Neural crest cell (in vitro differentiated cells): ENCODE measurements around the gene NAGA. TPM values are rescaled to one million over a fixed set of nuclear protein-coding genes. Genes with fewer than 3 reads are reported as not detected.

ENCODE experiments used
- DNase-seq: peaks from one replicate; pipeline ENCODE4 v3.0.0; 2021; ENCODE audit warnings: low read depth, mixed read lengths, low spot score
- H3K27ac Mint-ChIP-seq: one replicate; pipeline ENCODE4 v1.8.0; 2021; ENCODE audit warnings: mild to moderate bottlenecking, mixed read lengths; ENCODE audit not compliant: unreplicated experiment
- H3K27me3 Mint-ChIP-seq: 2 replicates; pipeline ENCODE4 v1.8.0; 2021; ENCODE audit warnings: low read depth, mild to moderate bottlenecking, mixed read lengths
- H3K36me3 Mint-ChIP-seq: 2 replicates; pipeline ENCODE4 v1.8.0; 2021; ENCODE audit warnings: low read depth, mild to moderate bottlenecking, mixed read lengths
- H3K4me1 Mint-ChIP-seq: 2 replicates; pipeline ENCODE4 v1.8.0; 2021; ENCODE audit warnings: mixed read lengths
- H3K4me3 Mint-ChIP-seq: one replicate; pipeline ENCODE4 v1.8.0; 2021; ENCODE audit warnings: mild to moderate bottlenecking, mixed read lengths
- H3K9me3 Mint-ChIP-seq: 2 replicates; pipeline ENCODE4 v1.8.0; 2021; ENCODE audit warnings: mixed read lengths
- CTCF ChIP-seq: fragments of 200-600 bp; sonication (generic); conservative IDR thresholded peaks from 2 replicates; pipeline ENCODE4 v1.5.0; 2021; ENCODE audit warnings: antibody characterized with exemption, mild to moderate bottlenecking
- total RNA-seq: library from RNA; stranded (reverse); gene quantifications from 2 replicates; pipeline ENCODE4 v1.2.1, GENCODE V29; 2021

The NAGA gene
- total RNA-seq, 1 donor from 2014 or later: 21.4 TPM

- Mint-ChIP-seq H3K4me3 (no peak overlapping the region), H3K9me3 (peaks cover 9% of the 10 kb centered on the region), H3K36me3 (peaks cover 8% of the 10 kb centered on the region), H3K27me3 (no peaks in the 10 kb centered on the region), H3K4me1 (no peaks in the 10 kb centered on the region), H3K27ac (no peak overlapping the region)
- no peak for TF ChIP-seq CTCF
- no peak for DNase-seq
Measured at GRCh38 chr22:42052765-42053164, 17.8 kb downstream of the NAGA start.

GRCh38 chr22:42050641-42051180, 19.9 kb downstream of the NAGA start:
- Mint-ChIP-seq H3K4me3 (no peak overlapping the region), H3K27me3 (no peaks in the 10 kb centered on the region), H3K27ac (no peak overlapping the region), H3K36me3 (no peaks in the 10 kb centered on the region), H3K4me1 (no peaks in the 10 kb centered on the region), H3K9me3 (no peaks in the 10 kb centered on the region)
- no peak for TF ChIP-seq CTCF
- DNase-seq: no peak

GRCh38 chr22:42041784-42042183, 28.8 kb downstream of the NAGA start:
- TF ChIP-seq CTCF: no peak
- Mint-ChIP-seq H3K4me1 (no peaks in the 10 kb centered on the region), H3K27me3 (peaks cover 16% of the 10 kb centered on the region), H3K9me3 (peaks cover 15% of the 10 kb centered on the region), H3K27ac (no peak overlapping the region), H3K4me3 (no peak overlapping the region), H3K36me3 (peaks cover 6% of the 10 kb centered on the region)
- DNase-seq: no peak

GRCh38 chr22:42039271-42039670, 31.3 kb downstream of the NAGA start:
- Mint-ChIP-seq H3K27ac (no peak overlapping the region), H3K27me3 (peaks cover 20% of the 10 kb centered on the region), H3K36me3 (peaks cover 6% of the 10 kb centered on the region), H3K4me3 (no peak overlapping the region), H3K4me1 (no peaks in the 10 kb centered on the region), H3K9me3 (peaks cover 15% of the 10 kb centered on the region)
- no peak for TF ChIP-seq CTCF
- no peak for DNase-seq

GRCh38 chr22:42035256-42035655, 35.4 kb downstream of the NAGA start:
- no peak for TF ChIP-seq CTCF
- peaks cover 23% of the 10 kb centered on the region for H3K27me3 Mint-ChIP-seq
- no peaks in the 10 kb centered on the region for H3K4me1 Mint-ChIP-seq
- no peak overlapping the region for H3K4me3 Mint-ChIP-seq
- DNase-seq: no peak
- no peak overlapping the region for H3K27ac Mint-ChIP-seq
- H3K36me3 Mint-ChIP-seq: peaks cover 4% of the 10 kb centered on the region
- no peaks in the 10 kb centered on the region for H3K9me3 Mint-ChIP-seq
